Lower leg skin (tissue), 3 donors: ENCODE data around the gene DNAJC11.

Source experiments
- POLR2A ChIP-seq, 2 donors: fragments of 450-650 bp; IDR thresholded peaks; one replicate each; pipeline ENCODE4 v1.6.1; 2016 to 2017; ENCODE audit warnings: antibody characterized with exemption in 2 of 2, mild to moderate bottlenecking in 1 of 2, moderate library complexity in 1 of 2
- TF ChIP-seq, protein P1 (sequence below), 3 donors: fragments of 450-650 bp; IDR thresholded peaks; one replicate each; pipeline ENCODE4 v1.5.1; 2016; ENCODE audit warnings: antibody characterized with exemption in 3 of 3, mild to moderate bottlenecking in 3 of 3, moderate library complexity in 2 of 3

- TF ChIP-seq, protein P1, sequence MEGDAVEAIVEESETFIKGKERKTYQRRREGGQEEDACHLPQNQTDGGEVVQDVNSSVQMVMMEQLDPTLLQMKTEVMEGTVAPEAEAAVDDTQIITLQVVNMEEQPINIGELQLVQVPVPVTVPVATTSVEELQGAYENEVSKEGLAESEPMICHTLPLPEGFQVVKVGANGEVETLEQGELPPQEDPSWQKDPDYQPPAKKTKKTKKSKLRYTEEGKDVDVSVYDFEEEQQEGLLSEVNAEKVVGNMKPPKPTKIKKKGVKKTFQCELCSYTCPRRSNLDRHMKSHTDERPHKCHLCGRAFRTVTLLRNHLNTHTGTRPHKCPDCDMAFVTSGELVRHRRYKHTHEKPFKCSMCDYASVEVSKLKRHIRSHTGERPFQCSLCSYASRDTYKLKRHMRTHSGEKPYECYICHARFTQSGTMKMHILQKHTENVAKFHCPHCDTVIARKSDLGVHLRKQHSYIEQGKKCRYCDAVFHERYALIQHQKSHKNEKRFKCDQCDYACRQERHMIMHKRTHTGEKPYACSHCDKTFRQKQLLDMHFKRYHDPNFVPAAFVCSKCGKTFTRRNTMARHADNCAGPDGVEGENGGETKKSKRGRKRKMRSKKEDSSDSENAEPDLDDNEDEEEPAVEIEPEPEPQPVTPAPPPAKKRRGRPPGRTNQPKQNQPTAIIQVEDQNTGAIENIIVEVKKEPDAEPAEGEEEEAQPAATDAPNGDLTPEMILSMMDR (IDR thresholded peaks at IDR 0.05), result no peak
- no peak for TF ChIP-seq POLR2A (IDR thresholded peaks at IDR 0.05)
These were observed 28.9 kb upstream of the DNAJC11 start for GRCh38 chr1:6730473-6730872.
